ENCODE measurements around the gene FAM13A. TPM values are rescaled to one million over a fixed set of nuclear protein-coding genes. Genes with fewer than 3 reads are reported as not detected.

FAM13A gene
- total and polyA plus RNA-seq, 2 donors (not counting 3 experiments of a cell fraction or from before 2014, with no cell fraction given), result 3.3 to 10.5 TPM

DNA sequence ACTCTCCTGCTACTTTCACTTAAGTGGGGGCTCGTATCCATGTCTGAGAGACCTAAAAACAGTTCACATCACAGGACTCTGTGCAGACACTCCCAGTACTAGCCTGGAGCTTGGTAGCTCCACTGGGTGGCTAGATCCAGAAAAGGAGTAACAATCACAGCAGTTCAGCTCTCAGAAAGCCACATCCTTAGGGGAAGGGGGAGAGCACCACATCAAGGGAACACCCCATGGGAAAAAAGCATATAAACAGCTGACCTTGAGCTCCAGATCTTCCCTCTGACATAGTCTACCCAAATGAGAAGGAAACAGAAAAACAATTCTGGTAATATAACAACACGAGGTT is 175.8 kb downstream of the FAM13A start:
- Histone ChIP-seq H3K4me2 (ENCODE audit: insufficient read depth, low read length) (no peak overlapping the region), H3K4me1 (ENCODE audit: control insufficient read depth, extremely low read depth, insufficient read depth, low read length) (no peaks in the 10 kb centered on the region), H3K9me1 (replicated peaks; ENCODE audit: control insufficient read depth, extremely low read depth, insufficient read depth, low read length) (no peaks in the 10 kb centered on the region), H3K9me3 (replicated peaks; ENCODE audit: control insufficient read depth, insufficient read depth, low read length) (no peaks in the 10 kb centered on the region), H3K79me2 (ENCODE audit: control insufficient read depth, insufficient read depth, low read length) (no peaks in the 10 kb centered on the region), H3K9ac (replicated peaks; ENCODE audit: extremely low read depth, insufficient read depth, low read length) (no peak overlapping the region), H3K4me3 (replicated peaks in 1 of 3; ENCODE audit: insufficient read depth in 1 of 3, low read depth in 1 of 3, low read length in 3 of 3) (no peak overlapping the region), H4K20me1 (replicated peaks; ENCODE audit: control insufficient read depth, extremely low read depth, insufficient read depth, low read length) (no peaks in the 10 kb centered on the region), H2AFZ (ENCODE audit: low read depth, low read length) (no peak overlapping the region), H3K36me3 (ENCODE audit: control insufficient read depth in 2 of 2, extremely low read depth in 1 of 2, insufficient read depth in 2 of 2, low read length in 2 of 2) (no peaks in the 10 kb centered on the region), H3K27ac (ENCODE audit: insufficient read depth, low read depth, low read length) (no peak overlapping the region), H3K27me3 (ENCODE audit: control insufficient read depth in 2 of 2, insufficient read depth in 2 of 2, low read length in 2 of 2) (no peaks in the 10 kb centered on the region)
- DNase-seq (ENCODE audit: low read depth, low spot score) (no peak), FAIRE-seq (no peak)
- dilution Hi-C loops (cut with MboI; ENCODE audit: extremely low pct_ligation_motif_present, low sequenced_read_pairs) (no loop called here), intact Hi-C loops (cut with micrococcal nuclease) (no loop called here)
- no peak for TF ChIP-seq GATA2 (IDR thresholded peaks at IDR 0.05; ENCODE audit: insufficient read depth, insufficient read length, low read depth, low read length)
- TF ChIP-seq, protein P1, sequence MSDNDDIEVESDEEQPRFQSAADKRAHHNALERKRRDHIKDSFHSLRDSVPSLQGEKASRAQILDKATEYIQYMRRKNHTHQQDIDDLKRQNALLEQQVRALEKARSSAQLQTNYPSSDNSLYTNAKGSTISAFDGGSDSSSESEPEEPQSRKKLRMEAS (IDR thresholded peaks at IDR 0.05; ENCODE audit: insufficient read depth, insufficient read length), result no peak
- TF ChIP-seq POLR2A (IDR thresholded peaks at IDR 0.05; ENCODE audit: low read depth, low read length), result no peak
- no peak for TF ChIP-seq POLR2AphosphoS5 (IDR thresholded peaks at IDR 0.05; ENCODE audit: insufficient read depth, low read depth, low read length)
- TF ChIP-seq JUN (IDR thresholded peaks at IDR 0.05; ENCODE audit: borderline replicate concordance, insufficient read depth, insufficient read length, low read depth), result no peak
- TF ChIP-seq EZH2 (IDR thresholded peaks at IDR 0.05; ENCODE audit: borderline replicate concordance, low read depth, low read length, severe bottlenecking), result no peak
- TF ChIP-seq, protein P2, sequence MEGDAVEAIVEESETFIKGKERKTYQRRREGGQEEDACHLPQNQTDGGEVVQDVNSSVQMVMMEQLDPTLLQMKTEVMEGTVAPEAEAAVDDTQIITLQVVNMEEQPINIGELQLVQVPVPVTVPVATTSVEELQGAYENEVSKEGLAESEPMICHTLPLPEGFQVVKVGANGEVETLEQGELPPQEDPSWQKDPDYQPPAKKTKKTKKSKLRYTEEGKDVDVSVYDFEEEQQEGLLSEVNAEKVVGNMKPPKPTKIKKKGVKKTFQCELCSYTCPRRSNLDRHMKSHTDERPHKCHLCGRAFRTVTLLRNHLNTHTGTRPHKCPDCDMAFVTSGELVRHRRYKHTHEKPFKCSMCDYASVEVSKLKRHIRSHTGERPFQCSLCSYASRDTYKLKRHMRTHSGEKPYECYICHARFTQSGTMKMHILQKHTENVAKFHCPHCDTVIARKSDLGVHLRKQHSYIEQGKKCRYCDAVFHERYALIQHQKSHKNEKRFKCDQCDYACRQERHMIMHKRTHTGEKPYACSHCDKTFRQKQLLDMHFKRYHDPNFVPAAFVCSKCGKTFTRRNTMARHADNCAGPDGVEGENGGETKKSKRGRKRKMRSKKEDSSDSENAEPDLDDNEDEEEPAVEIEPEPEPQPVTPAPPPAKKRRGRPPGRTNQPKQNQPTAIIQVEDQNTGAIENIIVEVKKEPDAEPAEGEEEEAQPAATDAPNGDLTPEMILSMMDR (IDR thresholded peaks at IDR 0.05; ENCODE audit: extremely low read depth in 1 of 2, insufficient read depth in 1 of 2, low read depth in 1 of 2, low read length in 2 of 2), result no peak
- BruUV-seq (replicated peaks), result no TSS peak
- CTCF ChIA-PET, result interaction anchor here (0.9 to 1.5 kb wide), 3 partner anchors 10 to 143 kb away, joined by 3 to 5 read pairs (median 3); no protein-coding TSS in a partner anchor
- POLR2A ChIA-PET, result no interaction called here
